MV-4-11 (cell line): ENCODE measurements around the gene LFNG.
"Not testable (repeated sequence)": the region's sequence is repeated elsewhere in the genome, so short reads cannot be mapped to it uniquely, and the experiment has no call there.

Experiments
- DNase-seq: peaks from one replicate; lab custom pipeline; 2025; lab: John Stamatoyannopoulos, UW

The LFNG gene

DNA sequence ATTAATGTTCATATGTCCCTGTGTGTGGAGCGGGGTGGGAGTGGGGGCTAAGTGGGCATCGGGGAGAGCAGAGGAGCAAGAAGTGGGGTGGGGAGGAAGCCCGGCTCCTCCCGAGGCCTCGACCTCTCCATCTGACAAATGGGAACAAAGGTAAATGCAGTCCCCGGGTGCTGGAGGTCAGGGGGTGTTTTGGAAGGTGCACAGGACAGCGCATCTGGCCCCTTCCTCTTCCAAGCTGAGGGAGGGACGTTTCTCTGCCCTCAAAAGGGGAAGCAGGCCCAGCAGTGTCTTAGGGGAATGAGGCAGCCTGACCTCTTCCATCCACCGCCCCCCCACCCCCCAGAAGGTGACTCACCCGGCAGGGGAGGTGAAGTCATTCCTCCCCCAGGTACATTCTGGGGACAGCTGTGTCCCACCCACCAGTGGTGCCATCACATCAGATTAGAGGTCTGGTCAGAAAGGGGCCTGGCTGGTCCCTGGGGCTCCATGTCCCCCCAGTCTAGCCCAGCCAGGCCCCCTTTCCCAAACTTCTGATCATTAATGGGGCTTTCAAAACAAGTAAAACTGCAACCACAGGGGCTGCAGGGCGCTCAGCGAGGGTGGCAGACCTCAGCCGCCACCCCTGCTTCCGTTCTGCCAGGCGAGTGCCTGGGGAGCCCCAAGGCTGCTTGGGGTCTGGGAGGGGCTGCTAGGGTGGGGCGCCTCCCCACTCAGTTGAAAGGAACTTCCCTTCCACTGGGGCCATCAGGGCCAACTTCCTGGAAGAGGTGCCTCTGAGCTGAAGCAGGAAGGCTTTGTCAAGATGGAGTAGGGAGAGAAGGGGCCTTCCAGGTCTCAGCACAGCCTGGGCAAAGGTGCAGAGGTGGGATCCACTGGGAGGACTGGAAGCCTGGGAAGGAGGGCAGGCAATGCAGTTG, 10.8 kb downstream of the LFNG start:
- peak; percentile 94 for DNase-seq

DNA sequence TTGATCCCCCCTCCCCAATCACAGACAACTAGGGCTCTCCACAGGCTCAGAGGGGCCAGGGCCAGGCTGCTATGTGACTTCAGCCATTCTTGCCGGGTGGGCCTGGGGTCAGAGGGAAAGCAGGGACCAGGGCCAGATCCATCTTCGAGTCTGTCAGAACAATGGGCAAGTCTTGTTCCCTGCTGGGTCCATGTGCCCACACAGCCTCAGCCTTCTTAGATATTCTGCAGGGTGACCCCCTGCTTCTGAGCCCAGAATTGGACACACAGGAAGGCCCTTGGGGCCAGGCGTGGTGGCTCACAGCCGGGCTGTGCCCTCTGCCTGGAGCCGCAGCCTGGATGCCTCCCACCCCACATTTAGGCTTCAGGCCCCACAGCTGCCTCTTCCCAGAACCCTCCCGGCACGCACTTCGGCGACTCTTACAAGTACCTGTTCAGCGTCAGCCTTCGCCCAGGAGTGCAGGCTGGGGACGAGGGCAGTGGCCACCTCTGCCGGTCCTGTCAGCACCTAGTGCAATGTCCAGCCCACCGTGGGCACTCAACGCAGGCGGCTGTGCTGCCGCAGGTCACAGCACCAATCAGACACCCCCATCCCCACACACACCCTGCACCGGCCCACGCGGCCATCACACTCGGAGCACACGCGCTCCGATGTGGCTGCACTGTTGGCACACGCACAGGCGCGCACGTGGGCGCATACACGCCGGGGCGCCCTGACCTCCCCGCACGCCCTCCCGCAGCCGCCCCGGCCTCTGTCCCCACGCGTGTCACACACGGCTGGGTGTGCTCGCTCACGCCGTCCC, 11.6 kb downstream of the LFNG start:
- DNase-seq: not testable (repeated sequence)

DNA sequence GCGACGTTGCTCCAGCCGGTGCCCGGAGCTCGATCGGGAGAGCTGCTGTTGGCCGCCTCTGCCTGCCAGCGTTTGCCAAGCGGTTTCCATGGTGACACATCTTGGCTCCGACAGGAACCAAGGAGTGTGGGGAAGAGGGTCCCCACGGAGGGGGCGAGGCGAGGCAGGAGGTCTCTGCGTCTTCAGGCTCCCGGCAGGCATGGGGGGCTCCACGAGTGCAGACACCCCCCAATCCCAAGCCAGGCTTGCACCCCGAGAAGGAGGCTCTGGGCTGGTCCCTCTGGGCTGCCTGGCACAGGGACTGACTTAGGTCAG, 12.2 kb downstream of the LFNG start:
- DNase-seq: not testable (repeated sequence)

DNA sequence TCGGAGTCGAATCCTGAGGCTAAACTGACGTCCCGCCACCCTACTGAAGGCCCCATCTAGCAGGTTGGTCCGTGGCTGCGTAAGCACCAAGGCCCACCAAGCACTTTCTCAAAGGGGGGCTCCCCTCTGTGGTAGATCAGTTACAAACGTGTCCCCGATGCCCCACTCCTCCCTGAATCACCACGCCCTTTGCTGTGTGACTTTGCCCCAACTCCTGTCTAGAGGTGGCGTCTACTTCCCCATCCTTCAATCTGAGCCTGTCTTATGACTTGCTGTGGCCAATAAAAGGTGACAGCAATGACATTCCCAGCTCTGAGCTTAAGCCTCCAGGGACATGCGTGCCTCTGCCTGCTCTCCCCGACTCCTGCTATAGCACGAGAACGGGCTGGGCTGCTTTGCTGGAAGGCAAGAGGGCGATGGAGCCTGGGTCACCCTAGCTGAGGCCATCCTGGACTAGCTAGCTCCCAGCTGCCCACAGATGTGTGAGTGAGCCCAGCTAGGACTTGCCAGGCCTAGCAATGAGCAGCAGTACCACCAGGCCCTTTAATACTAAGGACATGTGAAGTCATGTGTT, 12.7 kb downstream of the LFNG start:
- DNase-seq: not testable (repeated sequence)

DNA sequence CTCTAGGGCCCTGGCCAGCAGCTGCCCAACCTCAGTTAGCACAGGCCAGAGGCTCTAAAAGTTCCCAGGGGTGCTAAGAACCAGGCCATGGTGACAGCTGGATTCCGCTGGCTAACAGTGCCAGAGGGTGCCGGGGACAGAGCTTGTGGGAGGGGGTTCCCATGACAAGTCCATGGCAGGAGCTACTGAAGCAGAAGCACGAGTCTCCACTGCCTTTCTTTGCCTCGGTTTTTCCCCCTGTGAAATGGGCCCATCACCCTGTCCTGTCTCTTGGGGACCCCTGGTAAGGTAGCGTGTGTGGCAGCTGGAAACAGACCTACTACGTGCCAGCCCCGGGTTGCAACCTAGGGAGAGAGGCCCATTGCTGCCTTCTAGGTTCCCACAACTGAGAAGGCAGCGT, 13.2 kb downstream of the LFNG start:
- not testable (repeated sequence) for DNase-seq

DNA sequence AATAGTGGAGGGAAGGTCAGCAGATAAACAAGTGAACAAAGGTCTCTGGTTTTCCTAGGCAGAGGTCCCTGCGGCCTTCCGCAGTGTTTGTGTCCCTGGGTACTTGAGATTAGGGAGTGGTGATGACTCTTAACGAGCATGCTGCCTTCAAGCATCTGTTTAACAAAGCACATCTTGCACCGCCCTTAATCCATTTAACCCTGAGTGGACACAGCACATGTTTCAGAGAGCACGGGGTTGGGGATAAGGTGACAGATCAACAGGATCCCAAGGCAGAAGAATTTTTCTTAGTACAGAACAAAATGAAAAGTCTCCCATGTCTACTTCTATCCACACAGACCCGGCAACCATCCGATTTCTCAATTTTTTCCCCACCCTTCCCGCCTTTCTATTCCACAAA, 14.0 kb downstream of the LFNG start:
- not testable (repeated sequence) for DNase-seq

DNA sequence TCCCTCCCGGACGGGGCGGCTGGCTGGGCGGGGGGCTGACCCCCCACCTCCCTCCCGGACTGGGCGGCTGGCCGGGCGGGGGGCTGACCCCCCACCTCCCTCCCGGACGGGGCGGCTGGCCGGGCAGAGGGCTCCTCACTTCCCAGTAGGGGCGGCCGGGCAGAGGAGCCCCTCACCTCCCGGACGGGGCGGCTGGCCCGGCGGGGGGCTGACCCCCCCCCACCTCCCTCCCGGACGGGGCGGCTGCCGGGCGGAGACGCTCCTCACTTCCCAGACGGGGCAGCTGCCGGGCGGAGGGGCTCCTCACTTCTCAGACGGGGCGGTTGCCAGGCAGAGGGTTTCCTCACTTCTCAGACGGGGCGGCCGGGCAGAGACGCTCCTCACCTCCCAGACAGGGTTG, 14.6 kb downstream of the LFNG start:
- not testable (repeated sequence) for DNase-seq

DNA sequence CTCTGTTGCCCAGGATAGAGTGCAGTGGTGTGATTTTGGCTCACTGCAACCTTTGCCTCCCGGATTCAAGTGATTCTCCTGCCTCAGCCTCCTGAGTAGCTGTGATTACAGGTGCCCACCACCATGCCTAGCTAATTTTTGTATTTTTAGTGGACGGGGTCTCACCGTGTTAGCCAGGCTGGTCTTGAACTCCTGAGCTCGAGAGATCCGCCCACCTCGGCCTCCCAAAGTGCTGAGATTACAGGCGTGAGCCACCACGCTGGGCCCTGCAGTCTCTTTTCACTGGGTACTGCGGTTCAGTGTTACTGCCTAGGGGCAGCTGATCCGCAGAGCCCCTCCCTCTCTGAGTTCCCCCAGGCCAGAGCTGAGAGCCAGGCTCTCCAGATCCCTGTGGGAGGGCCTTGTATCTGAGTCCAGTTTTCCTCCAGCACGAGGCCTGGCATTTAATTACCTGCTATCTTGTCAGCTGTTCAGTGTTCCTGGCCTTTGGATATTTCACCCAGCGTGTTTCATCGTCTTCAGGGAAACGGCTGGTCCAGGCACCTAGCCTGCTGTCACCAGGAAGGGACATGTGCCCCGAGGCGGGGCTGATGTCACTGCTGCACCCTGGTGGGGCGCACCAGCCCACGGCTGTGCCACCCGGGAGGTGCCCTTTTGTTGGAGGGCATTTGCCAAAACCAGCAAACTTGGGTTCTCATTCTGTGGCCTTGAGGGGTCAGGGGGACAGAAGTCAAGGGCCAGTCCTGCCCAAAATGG, 16.5 kb downstream of the LFNG start:
- not testable (repeated sequence) for DNase-seq

DNA sequence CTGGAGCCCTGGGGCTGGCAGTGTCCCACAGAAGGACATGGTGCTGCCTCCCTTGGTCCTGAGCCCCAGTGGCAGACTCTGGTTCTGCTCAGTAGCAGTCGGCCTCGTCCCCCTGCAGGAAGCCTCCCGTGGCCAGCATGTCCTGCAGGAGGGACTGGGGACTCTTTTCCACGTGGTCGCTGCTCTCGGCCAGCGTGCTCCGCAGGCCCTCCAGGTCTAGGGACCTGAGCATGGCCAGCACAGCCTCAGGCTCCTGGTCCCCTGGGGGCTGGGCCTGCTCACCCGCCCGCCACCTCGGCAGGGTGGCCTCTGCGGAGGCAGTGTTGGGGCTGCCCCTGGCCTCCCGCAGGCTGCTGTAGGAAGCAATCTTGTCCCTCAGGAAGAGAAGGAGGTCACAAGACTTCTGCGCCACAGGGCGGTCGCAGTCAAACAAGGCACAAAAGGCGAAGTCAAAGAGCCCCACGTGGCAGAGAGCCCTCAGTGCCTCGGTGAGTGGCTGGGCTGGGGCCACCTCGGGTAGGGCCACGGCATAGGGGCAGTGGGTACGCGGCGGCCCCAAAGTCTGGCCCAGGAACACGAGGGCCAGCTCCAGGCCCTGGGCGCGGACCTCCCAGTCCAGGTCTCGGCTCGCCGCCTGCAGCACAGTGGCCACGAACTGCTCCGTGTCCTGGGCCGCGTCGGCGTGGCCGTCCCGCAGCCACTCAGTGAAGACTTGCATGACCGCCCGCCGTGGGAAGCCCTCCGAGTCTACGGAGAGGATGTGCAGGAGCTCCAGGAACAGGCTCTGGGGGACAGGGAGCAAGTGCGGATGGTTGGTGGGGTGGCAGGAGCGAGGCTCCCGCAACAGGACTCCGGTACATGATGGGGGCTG, 18.6 kb downstream of the LFNG start:
- no peak for DNase-seq

DNA sequence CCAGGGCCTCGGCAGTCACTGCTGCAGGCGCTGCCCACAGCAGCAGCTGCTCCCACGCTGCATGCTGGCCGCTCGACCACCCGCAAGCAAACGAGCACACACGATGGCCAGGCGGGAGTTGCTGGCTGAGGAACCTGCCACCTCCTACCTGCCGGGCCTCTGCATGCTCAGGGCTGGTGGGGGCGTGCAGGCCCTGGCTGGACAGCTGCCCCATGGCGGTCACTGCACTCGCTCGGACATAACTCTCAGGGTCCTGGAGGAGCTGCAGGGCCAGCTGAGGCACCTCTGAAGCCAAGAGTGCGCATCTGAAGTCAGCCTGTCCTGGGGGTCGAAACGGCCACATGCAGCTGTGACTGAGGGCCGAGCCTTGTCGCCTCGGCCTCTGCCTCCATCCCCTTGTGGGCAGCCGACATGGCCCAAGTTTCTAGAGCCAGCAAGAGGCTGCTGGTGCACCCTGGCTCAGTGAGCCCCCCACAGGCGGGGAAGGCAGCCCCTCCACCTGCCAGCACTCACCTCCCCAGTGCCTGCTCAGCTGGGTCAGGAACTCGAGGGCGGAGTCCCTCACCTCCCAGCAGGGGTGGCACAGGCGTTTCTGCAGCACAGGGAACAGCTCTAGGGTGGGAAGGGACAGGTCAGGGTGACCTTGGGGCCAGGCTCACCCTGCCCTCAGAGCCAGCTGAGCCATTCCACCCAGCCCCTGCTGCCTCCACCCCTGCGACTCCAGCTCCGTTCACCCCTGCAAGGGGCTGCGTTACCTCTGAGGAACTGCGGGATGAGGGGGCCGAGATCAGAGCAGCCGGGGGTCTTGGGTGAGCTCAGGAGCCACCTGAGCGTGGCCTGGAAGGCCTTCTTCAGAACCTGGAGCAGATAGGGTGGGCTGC, 19.7 kb downstream of the LFNG start:
- no peak for DNase-seq

DNA sequence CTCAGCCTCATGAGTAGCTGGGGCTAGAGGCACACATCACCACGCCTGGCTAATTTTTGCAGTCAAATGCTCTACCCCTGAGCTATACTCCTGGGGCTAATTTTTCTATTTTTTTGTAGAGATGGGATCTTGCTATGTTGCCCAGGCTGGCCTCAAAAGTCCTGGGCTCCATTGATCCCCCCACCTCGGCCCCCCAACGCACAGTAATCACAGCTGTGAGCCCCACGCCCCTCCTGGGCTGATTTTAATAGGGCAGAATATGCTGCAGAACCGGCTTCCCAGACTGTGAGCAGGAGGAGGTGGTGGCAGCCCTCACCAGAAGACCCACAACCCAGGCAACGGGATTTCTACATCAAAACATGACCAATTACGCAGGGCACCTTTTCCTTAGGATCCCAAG, 20.6 kb downstream of the LFNG start:
- DNase-seq: no peak

DNA sequence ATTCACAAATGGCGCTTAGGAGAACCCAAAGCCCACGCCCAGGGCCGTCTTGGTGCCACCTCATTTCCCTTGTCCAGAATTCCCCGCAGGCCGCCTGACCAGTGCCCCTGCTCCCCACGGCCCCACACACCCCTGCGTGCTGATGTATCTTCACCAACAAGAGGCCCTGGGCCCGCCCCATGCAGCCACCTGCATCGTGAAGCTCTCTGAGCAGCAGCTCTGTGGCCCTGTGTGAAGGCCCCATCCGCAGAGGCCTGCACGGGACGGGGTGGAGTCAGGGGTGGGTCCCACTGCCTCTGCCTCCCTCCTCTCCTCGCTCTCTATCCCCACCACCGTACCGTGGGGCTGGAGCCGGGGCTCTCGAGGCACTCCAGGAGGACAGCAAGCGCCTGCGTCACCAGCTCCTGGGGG, 21.1 kb downstream of the LFNG start:
- DNase-seq: no peak

DNA sequence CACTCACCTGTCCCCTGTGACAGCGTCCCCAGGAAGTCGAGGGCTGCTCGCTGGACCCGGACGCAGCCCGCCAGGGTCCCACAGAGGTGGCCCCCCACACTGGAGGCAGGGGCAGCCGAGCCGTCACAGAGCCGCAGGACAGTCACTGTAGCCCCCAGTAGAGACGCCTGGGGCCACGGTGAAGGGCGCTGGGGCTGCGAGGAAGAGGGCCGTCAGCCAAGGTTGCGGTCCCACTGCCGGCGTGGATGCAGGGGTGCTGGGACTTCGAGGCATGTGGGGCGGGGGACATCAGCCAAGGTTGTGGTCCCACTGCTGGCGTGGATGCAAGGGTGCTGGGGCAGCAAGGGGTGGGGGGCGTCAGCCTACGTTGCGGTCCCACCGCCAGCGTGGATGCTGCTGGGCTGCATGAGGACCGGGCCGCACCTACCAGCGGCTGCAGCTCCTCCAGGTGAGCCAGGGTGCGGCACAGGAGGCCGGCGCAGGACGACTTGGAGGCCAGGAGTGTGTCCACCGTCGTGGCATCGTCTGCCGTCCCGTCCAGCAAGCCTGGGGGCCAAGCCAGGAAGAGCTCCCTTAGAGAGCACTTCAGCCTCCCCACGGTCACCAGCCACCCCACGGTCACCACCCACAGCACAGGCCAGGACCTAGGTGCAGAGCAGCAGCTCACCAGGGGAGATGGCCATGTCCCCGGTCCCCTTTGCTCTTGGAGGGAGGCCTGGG, 21.9 kb downstream of the LFNG start:
- no peak for DNase-seq

DNA sequence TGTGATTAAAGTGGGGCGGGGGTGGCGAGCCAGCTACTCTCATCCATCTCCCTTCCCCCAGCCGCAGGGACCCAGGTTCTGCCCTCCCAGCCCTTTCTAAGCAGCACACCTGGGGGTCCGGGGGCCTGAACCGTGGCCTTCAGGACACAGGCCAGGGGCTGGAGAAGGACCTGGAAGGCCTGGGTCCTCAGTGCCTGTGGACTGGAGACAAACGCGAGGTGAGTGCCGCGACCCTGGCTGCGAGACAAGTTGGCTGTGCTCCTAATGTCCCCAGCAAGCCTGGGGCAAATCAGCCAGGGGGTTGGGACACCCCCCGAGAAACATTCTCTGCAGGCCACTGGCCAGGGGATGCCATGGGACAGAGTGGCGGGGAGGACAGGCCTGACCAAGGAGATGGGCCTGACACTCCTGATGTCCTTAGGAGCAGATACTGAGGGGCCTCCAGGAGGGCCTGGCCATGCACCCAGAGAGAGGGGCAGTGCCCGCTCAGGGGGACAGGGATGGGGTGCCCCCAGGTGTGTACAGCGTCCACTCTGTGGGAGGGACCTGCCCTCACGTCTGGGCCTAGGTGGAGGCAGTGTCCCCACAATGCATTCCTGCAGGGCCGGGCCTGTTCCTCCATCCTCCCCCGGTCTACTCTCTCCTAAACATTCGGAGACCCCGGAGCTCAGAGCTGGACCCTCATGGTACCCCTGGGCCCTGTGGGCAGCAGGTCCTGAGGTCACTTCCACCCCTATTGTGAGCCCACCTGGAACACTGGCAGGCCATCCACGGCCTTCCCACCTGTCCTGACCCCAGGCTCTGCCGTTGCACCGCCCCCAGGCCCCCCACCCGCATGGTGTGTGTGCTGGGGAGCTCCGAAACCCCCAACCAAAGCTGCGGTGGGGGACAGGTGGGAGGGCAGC, 22.7 kb downstream of the LFNG start:
- no peak for DNase-seq

DNA sequence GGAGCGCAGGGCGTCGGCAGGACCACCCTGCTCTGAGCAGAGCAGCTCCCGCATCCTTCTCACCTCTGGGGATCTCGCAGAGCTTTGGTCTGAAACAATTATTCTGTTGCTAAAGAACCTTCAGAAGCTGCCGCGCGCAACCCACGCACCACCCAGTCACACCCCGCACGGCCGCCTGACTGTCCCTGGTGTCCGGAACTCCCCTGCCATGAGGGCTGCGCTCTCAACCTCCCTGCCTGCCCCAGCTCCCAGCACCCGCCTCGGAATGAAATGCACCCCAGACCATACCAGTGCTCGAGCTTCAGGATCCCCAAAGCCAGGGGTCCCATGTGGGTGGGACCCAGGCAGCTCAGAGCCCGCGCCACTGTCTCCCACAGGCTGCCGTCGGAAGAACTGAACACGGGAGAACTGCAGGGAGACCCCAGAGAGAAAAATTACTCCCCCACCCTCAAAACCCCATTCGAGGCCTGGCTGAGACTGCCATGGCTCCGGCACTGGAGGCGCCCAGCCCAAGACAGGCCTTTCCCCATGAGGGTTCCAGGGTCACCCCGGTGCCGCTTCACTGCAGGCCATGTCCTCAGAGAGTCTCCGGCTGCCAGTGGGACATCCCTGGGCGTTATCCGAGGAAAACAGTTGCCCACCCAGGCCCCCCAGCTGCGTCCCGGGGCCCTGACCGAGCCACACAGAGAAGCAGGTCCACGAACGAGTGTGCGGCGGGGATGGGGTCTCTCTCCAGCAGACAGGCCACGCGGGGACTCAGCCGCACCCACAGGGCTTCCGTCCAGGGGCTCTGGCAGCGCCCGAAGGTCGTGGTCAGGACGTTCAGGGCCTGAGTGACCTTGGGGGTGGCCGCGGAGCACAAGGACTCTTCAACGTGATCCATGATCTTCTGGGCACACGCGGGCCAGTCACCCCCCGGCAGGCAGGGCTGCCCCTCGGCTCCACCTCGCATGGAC, 23.6 kb downstream of the LFNG start:
- no peak for DNase-seq

DNA sequence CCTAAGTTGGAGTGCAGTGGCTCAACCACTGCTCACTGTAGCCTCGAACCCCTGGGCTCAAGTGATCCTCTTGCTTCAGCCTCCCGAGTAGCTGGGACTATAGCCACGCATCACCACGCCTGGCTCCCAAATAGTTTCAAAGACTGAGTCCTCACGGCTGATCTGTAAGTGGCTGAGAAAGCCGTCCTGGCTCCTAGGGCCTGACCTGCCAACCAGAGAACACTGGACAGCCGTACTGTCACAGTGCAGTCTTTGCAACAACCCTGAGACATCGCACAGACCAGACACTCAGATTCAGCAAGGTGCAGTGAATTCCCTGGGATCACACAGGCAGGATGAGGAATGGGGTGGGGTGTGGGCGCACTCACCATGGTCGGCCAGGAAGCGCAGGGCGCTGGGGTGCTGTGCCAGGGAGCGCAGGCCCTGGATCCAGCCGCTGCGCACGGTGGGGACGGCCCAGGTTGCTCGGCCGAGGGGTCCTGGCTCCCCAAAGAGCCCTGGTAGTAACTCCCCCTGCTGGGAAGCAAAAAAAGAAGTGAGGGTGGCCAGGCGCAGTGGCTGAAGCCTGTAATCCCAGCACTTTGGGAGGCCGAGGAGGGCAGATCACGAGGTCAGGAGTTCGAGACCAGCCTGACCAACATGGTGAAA, 25.1 kb downstream of the LFNG start:
- no peak for DNase-seq
